H1 (cell line): ENCODE data around the gene FAM83G. TPM values are rescaled to one million over a fixed set of nuclear protein-coding genes. Genes with fewer than 3 reads are reported as not detected.

Experiments
- CTCF ChIA-PET: fragments of 300-600 bp; sonication (Branson Sonifier 250); formaldehyde crosslinking; loops from one replicate; lab custom pipeline; 2021; ENCODE audit not compliant: partially characterized antibody; lab: Charles Lee
- POLR2A ChIA-PET: fragments of 300-600 bp; sonication (Branson Sonifier 250); formaldehyde crosslinking; loops from one replicate; lab custom pipeline; 2021; ENCODE audit warnings: inconsistent platforms; ENCODE audit not compliant: partially characterized antibody; lab: Charles Lee
- DNase-seq, 2 experiments: peaks; one replicate each; pipeline versions ENCODE4 v3.0.0 to v3.0.0-alpha.2; 2010 to 2022; ENCODE audit warnings: low spot score in 2 of 2, low read depth in 1 of 2, mixed read lengths in 1 of 2
- FAIRE-seq: peaks from 2 replicates; lab custom pipeline; 2011; peaks lifted over from hg19 to GRCh38; lab: Jason Lieb, UNC
- H2AFZ ChIP-seq: 2 replicates; pipeline ENCODE4 v1.8.1; 2012; ENCODE audit warnings: low read length, inconsistent platforms
- H2AK5ac ChIP-seq: 2 replicates; pipeline ENCODE4 v1.6.1; 2013; ENCODE audit warnings: low read depth, low read length
- H2BK120ac ChIP-seq: replicated peaks from 2 replicates; pipeline ENCODE3; 2013; ENCODE audit warnings: low read depth, low read length, inconsistent platforms
- H2BK12ac ChIP-seq: 2 replicates; pipeline ENCODE4 v1.6.1; 2013; ENCODE audit warnings: low read depth, low read length
- H2BK15ac ChIP-seq: 2 replicates; pipeline ENCODE4 v1.6.1; 2013; ENCODE audit warnings: low read length
- H2BK20ac ChIP-seq: 2 replicates; pipeline ENCODE4 v1.6.1; 2013; ENCODE audit warnings: low read length
- H2BK5ac ChIP-seq: 2 replicates; pipeline ENCODE4 v1.6.1; 2013; ENCODE audit warnings: low read depth, low read length
- H3K14ac ChIP-seq: 2 replicates; pipeline ENCODE4 v1.6.1; 2013; ENCODE audit warnings: inconsistent platforms; ENCODE audit not compliant: insufficient read length
- H3K18ac ChIP-seq: 2 replicates; pipeline ENCODE4 v1.6.1; 2013; ENCODE audit warnings: low read length; ENCODE audit errors: extremely low read depth
- H3K23ac ChIP-seq: 2 replicates; pipeline ENCODE4 v1.6.1; 2013; ENCODE audit warnings: inconsistent platforms; ENCODE audit not compliant: insufficient read length
- H3K23me2 ChIP-seq: 2 replicates; pipeline ENCODE4 v1.6.1; 2013; ENCODE audit warnings: low read depth, low read length
- H3K27ac ChIP-seq: 2 replicates; pipeline ENCODE4 v1.6.1; 2011; ENCODE audit warnings: low read depth, low read length, inconsistent platforms
- H3K27me3 ChIP-seq, 4 experiments: replicated peaks in 1 of 4; 1 replicate in 1 of 4; 2 replicates in 3 of 4; pipeline versions ENCODE4 v1.6.1 to v1.8.1; 2011 to 2013; ENCODE audit warnings: low read length in 3 of 4, mild to moderate bottlenecking in 3 of 4, inconsistent platforms in 2 of 4, mixed read lengths in 2 of 4, moderate library complexity in 1 of 4; ENCODE audit not compliant: control insufficient read depth in 3 of 4, insufficient read depth in 3 of 4; ENCODE audit errors: extremely low read depth in 1 of 4
- H3K36me3 ChIP-seq, 4 experiments: 2 replicates each; pipeline versions ENCODE4 v1.6.1 to v1.8.1; 2011 to 2013; ENCODE audit warnings: mild to moderate bottlenecking in 4 of 4, low read length in 3 of 4, moderate library complexity in 2 of 4, control low read depth in 1 of 4, inconsistent platforms in 1 of 4; ENCODE audit not compliant: insufficient read depth in 4 of 4, control insufficient read depth in 2 of 4
- H3K4ac ChIP-seq: replicated peaks from 2 replicates; pipeline ENCODE3; 2013; ENCODE audit warnings: low read length, low read depth, mixed read lengths, inconsistent platforms; ENCODE audit not compliant: insufficient read length
- H3K4me1 ChIP-seq, 4 experiments: replicated peaks in 1 of 4; 1 replicate in 1 of 4; 2 replicates in 3 of 4; pipeline versions ENCODE4 v1.6.1 to v1.8.1; 2011 to 2013; ENCODE audit warnings: low read length in 3 of 4, inconsistent platforms in 2 of 4, mixed read lengths in 1 of 4; ENCODE audit not compliant: insufficient read depth in 4 of 4, control insufficient read depth in 3 of 4
- H3K4me2 ChIP-seq, 2 experiments: 2 replicates each; pipeline versions ENCODE4 v1.6.1 to v1.8.1; 2011 to 2013; ENCODE audit warnings: low read depth in 2 of 2, low read length in 2 of 2, control low read depth in 1 of 2, inconsistent platforms in 1 of 2, mild to moderate bottlenecking in 1 of 2; ENCODE audit not compliant: insufficient read depth in 1 of 2
- H3K4me3 ChIP-seq, 4 experiments: fragments of 200-600, 300-600 bp in 1 of 4; sonication (generic), shearing (Covaris generic), sonication (Bioruptor Twin) in 1 of 4; 2 replicates each; pipeline versions ENCODE4 v1.5.1 to v1.8.1; 2011 to 2016; ENCODE audit warnings: low read length in 4 of 4, low read depth in 3 of 4, control low read depth in 2 of 4, inconsistent platforms in 2 of 4, mild to moderate bottlenecking in 2 of 4, mixed read lengths in 1 of 4, moderate library complexity in 1 of 4; ENCODE audit not compliant: insufficient read depth in 2 of 4; ENCODE audit errors: extremely low read depth in 1 of 4
- H3K56ac ChIP-seq: replicated peaks from 2 replicates; pipeline ENCODE3; 2013; ENCODE audit warnings: low read depth, mild to moderate bottlenecking, mixed read lengths, low read length, inconsistent platforms; ENCODE audit not compliant: insufficient read length
- H3K79me1 ChIP-seq: 2 replicates; pipeline ENCODE4 v1.6.1; 2013; ENCODE audit warnings: low read depth, low read length, control low read depth
- H3K79me2 ChIP-seq, 2 experiments: 2 replicates each; pipeline versions ENCODE4 v1.6.1 to v1.8.1; 2012 to 2013; ENCODE audit warnings: low read length in 2 of 2, mild to moderate bottlenecking in 2 of 2, inconsistent platforms in 1 of 2; ENCODE audit not compliant: insufficient read depth in 2 of 2, control insufficient read depth in 1 of 2
- H3K9ac ChIP-seq, 4 experiments: replicated peaks in 1 of 4; 1 replicate in 1 of 4; 2 replicates in 3 of 4; pipeline versions ENCODE4 v1.6.1 to v1.8.1; 2011 to 2013; ENCODE audit warnings: low read depth in 3 of 4, low read length in 3 of 4, control low read depth in 2 of 4, mild to moderate bottlenecking in 2 of 4, moderate library complexity in 2 of 4, inconsistent platforms in 1 of 4; ENCODE audit errors: extremely low read depth in 1 of 4
- H3K9me3 ChIP-seq, 2 experiments: 2 replicates each; pipeline versions ENCODE4 v1.6.1 to v1.8.1; 2012 to 2013; ENCODE audit warnings: mild to moderate bottlenecking in 2 of 2, moderate library complexity in 2 of 2, control low read depth in 1 of 2, inconsistent platforms in 1 of 2, low read depth in 1 of 2, low read length in 1 of 2, mixed read lengths in 1 of 2; ENCODE audit not compliant: insufficient read depth in 2 of 2
- H4K20me1 ChIP-seq, 2 experiments: replicated peaks in 1 of 2; 2 replicates each; pipeline versions ENCODE3 to v1.8.1; 2011 to 2013; ENCODE audit warnings: inconsistent platforms in 2 of 2, low read length in 2 of 2, mild to moderate bottlenecking in 1 of 2; ENCODE audit not compliant: insufficient read depth in 2 of 2, control insufficient read depth in 1 of 2
- H4K5ac ChIP-seq: 2 replicates; pipeline ENCODE4 v1.6.1; 2013; ENCODE audit warnings: low read length, low read depth, mixed read lengths, inconsistent platforms; ENCODE audit not compliant: insufficient read length
- H4K8ac ChIP-seq: 2 replicates; pipeline ENCODE4 v1.8.0; 2013; ENCODE audit warnings: mild to moderate bottlenecking, moderate library complexity, low read length, inconsistent platforms; ENCODE audit not compliant: insufficient read depth; ENCODE audit errors: extremely low read depth
- H4K91ac ChIP-seq: replicated peaks from 2 replicates; pipeline ENCODE3; 2013; ENCODE audit warnings: low read length, mixed read lengths, inconsistent platforms; ENCODE audit not compliant: insufficient read length
- BCL11A ChIP-seq, 2 experiments: IDR thresholded peaks; one replicate each; pipeline ENCODE4 v1.6.1; 2011; ENCODE audit warnings: low read depth in 2 of 2, low read length in 2 of 2, mild to moderate bottlenecking in 2 of 2
- BRCA1 ChIP-seq: IDR thresholded peaks from 2 replicates; pipeline ENCODE4 v1.6.1; 2012; ENCODE audit warnings: low read depth, low read length, improper control_type of control experiment
- KDM1A ChIP-seq: fragments of 200-600, 300-600 bp; sonication (generic); IDR thresholded peaks from 2 replicates; pipeline ENCODE4 v1.7.1; 2016; ENCODE audit warnings: mild to moderate bottlenecking, low read length, borderline replicate concordance
- SP4 ChIP-seq: IDR thresholded peaks from 2 replicates; pipeline ENCODE4 v1.6.1; 2012; ENCODE audit warnings: low read length, inconsistent platforms
- TBP ChIP-seq: IDR thresholded peaks from 2 replicates; pipeline ENCODE4 v1.6.1; 2011; ENCODE audit warnings: low read depth, low read length, improper control_type of control experiment
- TEAD4 ChIP-seq: IDR thresholded peaks from 2 replicates; pipeline ENCODE4 v1.6.1; 2012; ENCODE audit warnings: low read depth, low read length, inconsistent platforms, mixed read lengths
- WGBS, 2 experiments: shearing (Covaris generic) in 1 of 2; methylation state at CpG; one replicate each; pipeline versions ENCODE4 v1.1.6 to v1.1.7; 2013 to 2015; ENCODE audit warnings: low lambda C conversion rate in 2 of 2, mixed read lengths in 2 of 2, inconsistent platforms in 1 of 2, low coverage in 1 of 2, missing lambda C conversion rate in 1 of 2; ENCODE audit not compliant: insufficient replicate concordance in 2 of 2, insufficient coverage in 1 of 2, insufficient read length in 1 of 2; ENCODE audit errors: extremely low coverage in 1 of 2, missing lambda C conversion rate in 1 of 2; 5-methylcytosine and 5-hydroxymethylcytosine counted together
- polyA plus RNA-seq, 7 experiments: library from polyadenylated mRNA; depleted of rRNA in 3 of 7; stranded (reverse) in 5 of 7; unstranded in 2 of 7; fragments of >200 nt in 5 of 7; fragments of 200-250 nt in 2 of 7; gene quantifications; 1 replicate in 5 of 7; 2 replicates in 1 of 7; 4 replicates in 1 of 7; pipeline versions ENCODE4 v1.2.1 to v1.2.3, GENCODE V29; 2011 to 2013; ENCODE audit warnings: missing spikeins in 2 of 7, mixed read lengths in 2 of 7
- total RNA-seq: library from RNA; stranded (reverse); fragmentation: NEBNext Ultra II Directional; extraction: Animal tissue kit (Norgen Biotek cat#: 25700); gene quantifications from 2 replicates; pipeline ENCODE4 v1.2.1, GENCODE V29; 2021
- TF ChIP-seq, protein P1 (sequence below), 3 experiments: IDR thresholded peaks; 1 replicate in 2 of 3; 2 replicates in 1 of 3; pipeline versions ENCODE4 v1.5.1 to v1.6.1; 2011; ENCODE audit warnings: low read length in 3 of 3, mild to moderate bottlenecking in 3 of 3, inconsistent platforms in 2 of 3, low read depth in 1 of 3, moderate library complexity in 1 of 3; ENCODE audit not compliant: insufficient read depth in 1 of 3; ENCODE audit errors: control extremely low read depth in 1 of 3

Gene FAM83G
- total and polyA plus RNA-seq, 2 of the 8 experiments (the other 6 are each of a cell fraction or from before 2014, with no cell fraction given) = 15.4 to 29.0 TPM

DNA sequence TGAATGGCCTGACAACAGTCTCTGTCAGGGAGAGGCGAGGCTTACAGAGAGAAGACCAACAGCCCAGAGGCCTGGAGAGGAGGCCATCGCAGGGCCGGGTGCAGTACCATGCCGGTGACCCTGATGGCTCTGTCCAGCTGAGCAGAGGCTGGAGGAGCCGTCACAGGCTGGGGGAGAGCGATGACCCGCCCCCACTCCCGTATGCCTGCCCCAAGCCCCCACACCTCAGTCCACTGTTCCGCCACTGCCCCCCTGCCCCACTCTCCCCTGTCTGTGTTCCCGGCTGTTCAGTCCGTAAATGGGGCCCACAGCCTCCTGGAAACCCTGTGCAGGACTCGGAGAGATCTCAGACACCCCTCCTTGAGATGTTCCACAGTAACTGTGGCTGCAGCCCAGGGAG, 12.8 kb upstream of the FAM83G start:
- H3K27me3 ChIP-seq = no peaks in the 10 kb centered on the region; a peak in 1 of 7 replicates
- H3K4ac ChIP-seq = no peak overlapping the region
- no peak overlapping the region for H4K91ac ChIP-seq
- H2BK120ac ChIP-seq = no peak overlapping the region
- POLR2A ChIA-PET = no interaction called here
- H3K9me3 ChIP-seq = no peaks in the 10 kb centered on the region
- CTCF ChIA-PET = interaction anchor here (0.6 to 1.8 kb wide), 3 partner anchors 19 to 56 kb away, joined by 3 to 5 read pairs (median 4); no protein-coding TSS in a partner anchor
- no peaks in the 10 kb centered on the region for H3K23me2 ChIP-seq
- WGBS, 2 experiments = 93% methylated on average over 6 of the region's 12 CpGs; no CpG with 5 or more reads in 1 of the 2 experiments
- H4K20me1 ChIP-seq = no peaks in the 10 kb centered on the region
- no peak overlapping the region for H3K14ac ChIP-seq
- H3K79me1 ChIP-seq = no peaks in the 10 kb centered on the region
- no peak overlapping the region for H2BK15ac ChIP-seq
- H2AFZ ChIP-seq = no peak overlapping the region
- H3K18ac ChIP-seq = no peak overlapping the region
- no peak overlapping the region for H4K5ac ChIP-seq
- H3K27ac ChIP-seq = no peak overlapping the region
- H4K8ac ChIP-seq = no peak overlapping the region
- no peak overlapping the region for H3K4me3 ChIP-seq
- TF ChIP-seq SP4 = no peak
- no peak for TF ChIP-seq TBP
- no peak for TF ChIP-seq BRCA1
- TF ChIP-seq, protein P1, sequence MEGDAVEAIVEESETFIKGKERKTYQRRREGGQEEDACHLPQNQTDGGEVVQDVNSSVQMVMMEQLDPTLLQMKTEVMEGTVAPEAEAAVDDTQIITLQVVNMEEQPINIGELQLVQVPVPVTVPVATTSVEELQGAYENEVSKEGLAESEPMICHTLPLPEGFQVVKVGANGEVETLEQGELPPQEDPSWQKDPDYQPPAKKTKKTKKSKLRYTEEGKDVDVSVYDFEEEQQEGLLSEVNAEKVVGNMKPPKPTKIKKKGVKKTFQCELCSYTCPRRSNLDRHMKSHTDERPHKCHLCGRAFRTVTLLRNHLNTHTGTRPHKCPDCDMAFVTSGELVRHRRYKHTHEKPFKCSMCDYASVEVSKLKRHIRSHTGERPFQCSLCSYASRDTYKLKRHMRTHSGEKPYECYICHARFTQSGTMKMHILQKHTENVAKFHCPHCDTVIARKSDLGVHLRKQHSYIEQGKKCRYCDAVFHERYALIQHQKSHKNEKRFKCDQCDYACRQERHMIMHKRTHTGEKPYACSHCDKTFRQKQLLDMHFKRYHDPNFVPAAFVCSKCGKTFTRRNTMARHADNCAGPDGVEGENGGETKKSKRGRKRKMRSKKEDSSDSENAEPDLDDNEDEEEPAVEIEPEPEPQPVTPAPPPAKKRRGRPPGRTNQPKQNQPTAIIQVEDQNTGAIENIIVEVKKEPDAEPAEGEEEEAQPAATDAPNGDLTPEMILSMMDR (IDR thresholded peaks at IDR 0.05; ENCODE audit: control extremely low read depth in 1 of 3, insufficient read depth in 1 of 3, low read depth in 1 of 3, low read length in 3 of 3) = no peak
- no peak for TF ChIP-seq BCL11A (IDR thresholded peaks at IDR 0.05; ENCODE audit: low read depth in 2 of 2, low read length in 2 of 2)
- TF ChIP-seq KDM1A = no peak
- TF ChIP-seq TEAD4 = no peak
- H3K36me3 ChIP-seq = no peaks in the 10 kb centered on the region
- H2BK20ac ChIP-seq = no peak overlapping the region
- H3K9ac ChIP-seq = no peak overlapping the region
- no peak overlapping the region for H3K56ac ChIP-seq
- no peak for FAIRE-seq
- H3K79me2 ChIP-seq = no peaks in the 10 kb centered on the region
- H3K4me2 ChIP-seq = no peak overlapping the region
- H3K23ac ChIP-seq = no peak overlapping the region
- H2BK12ac ChIP-seq = no peak overlapping the region
- peaks cover 0 to 6% (median 0%) of the 10 kb centered on the region in 4 experiments; a peak in 1 of 7 replicates for H3K4me1 ChIP-seq
- DNase-seq = no peak
- H2BK5ac ChIP-seq = no peak overlapping the region
- no peak overlapping the region for H2AK5ac ChIP-seq
